8988T (cell line): ENCODE data around the gene TFF3.
"Not testable (repeated sequence)": the region's sequence is repeated elsewhere in the genome, so short reads cannot be mapped to it uniquely, and the experiment has no call there.

Experiments
- DNase-seq: peaks from one replicate; pipeline ENCODE4 v3.0.0; 2011

TFF3 gene

DNA sequence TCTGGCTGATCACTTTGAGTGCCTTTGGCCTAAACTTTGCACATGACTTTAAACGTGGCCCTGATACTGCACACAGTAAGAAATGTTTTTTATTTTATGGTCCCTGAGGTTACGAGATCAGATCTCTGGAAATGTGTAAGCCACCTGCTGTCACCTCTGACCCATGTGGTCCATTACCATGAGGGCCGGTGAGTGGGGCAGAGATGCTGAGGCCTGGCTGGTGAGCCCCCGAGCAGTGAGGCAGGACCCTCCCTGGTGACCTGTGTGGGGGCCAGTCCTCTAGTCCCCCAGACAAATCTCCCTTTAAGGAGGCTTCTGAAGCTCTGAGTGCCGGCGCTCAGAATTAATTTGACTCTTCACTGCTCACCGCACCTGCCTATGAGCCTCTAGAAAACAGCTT, 12.4 kb downstream of the TFF3 start:
- DNase-seq, result no peak

DNA sequence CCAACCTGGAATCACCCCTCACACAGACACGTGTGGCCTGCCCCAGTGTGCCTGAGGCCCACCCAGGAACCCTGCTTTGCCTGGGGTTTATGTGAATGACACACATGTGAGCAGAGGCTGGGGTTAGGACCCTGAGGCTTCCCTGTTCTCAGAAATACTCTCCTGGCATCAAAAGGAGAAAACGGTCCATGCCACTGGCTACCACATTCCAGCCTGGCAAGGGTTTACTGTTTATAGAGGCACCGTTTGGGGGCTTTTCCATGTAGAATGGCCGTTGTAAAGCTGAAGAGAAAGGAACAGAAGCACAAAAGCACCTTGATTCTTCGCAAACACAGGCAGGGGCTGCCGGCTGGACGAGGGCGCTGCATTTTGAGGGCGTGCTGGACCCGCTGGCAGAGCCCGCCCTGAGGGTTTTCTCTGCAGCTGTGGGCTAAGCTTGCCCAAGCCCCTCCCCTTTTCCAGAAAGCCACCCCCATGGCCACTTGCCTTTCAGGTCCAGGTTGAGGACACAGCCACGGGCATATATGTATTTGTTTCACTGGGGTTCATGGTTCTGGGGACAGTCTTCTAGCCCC, 13.0 kb downstream of the TFF3 start:
- no peak for DNase-seq

DNA sequence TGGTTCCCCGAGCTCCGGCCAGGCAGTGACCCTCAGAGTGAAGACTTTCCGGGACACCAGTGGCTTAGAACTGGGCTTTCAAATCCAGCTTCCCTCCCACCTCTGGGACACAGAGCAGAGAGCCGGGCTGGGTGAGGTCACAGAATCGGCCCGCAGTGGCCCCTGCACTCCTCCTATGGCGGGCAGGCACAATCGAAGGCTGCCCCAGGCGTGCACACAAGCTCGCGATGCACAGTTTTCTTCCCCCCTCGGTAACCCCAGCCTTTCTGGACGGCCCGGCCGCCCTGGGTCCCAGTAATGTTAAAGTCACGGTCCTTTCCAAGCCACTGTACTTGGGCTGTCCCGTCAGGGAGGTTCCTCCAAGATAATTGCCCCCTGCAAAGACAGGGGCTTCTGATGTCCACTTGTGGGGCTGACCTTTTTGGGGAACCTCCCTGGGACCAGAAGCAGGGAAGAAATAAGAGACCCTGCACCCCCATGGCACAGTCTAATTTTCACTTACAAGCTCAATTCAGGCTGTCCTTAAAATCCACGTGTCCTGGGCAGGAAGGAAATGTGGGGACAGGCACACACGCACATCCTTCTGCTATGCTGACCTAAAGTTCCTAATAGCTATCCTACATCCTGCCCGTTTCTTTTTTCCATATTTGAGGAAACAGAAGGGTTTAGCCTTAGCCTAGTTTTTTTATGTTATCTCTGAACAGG, 13.7 kb downstream of the TFF3 start:
- no peak for DNase-seq

- no peak for DNase-seq
Measured at GRCh38 chr21:42300956-42301355, 14.3 kb downstream of the TFF3 start.

DNA sequence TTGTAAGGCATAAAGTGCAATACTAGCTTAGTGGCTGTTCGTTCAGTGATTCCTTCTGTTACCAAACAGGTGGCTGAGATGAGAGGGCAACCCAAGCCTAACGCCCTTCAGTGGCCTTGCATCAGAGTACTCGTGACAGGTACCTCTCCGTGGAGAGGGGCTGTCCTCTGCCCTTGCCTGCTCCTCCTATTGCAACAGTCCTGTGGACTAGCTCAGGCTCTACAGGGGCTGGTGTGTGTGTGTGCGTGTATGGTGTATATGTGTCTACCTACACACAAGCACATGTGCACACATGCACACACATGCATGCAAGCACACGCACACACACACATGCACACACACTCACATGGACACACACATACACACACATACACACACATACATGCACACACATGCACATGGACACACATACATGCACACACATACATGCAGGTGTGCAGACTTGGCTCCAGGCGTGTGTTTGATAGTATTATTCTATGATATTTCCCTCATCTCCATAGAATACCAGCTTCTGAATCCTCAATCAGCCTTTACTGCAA, 15.1 kb downstream of the TFF3 start:
- DNase-seq, result no peak

DNA sequence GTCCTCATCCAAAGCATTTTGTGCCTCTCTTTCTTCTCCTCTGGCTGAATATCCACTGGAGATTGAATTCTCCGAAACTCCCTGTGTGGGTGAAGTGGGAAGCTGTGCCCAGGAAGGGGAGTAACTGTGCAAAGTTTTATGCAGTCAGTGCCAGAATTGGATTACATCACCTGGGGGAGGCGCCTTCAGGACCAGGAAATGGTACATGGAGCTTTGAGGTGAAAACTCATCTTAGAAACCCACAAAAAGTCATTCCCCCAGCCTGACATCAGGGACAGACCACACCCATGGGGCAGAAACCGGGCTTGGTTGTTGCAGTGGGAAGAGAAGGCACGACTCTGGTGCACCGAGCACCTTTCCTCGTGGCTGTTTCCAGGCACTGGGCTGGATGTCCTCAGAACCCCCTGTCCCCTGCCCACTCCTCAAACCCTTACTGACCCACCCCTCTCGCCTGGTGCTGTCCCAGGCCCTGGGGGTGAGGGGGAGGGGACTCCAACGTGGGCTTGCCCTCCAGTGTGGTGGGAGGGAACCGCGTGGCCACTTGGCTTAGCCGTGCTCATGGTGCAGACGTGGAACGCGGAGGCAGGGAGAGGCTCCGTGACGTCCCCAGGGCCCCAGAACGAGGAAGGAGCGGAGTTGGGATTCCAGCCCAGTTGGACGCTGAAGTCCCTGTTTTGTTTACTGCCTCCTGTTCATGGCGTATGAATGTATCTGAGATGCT, 15.7 kb downstream of the TFF3 start:
- no peak for DNase-seq

DNA sequence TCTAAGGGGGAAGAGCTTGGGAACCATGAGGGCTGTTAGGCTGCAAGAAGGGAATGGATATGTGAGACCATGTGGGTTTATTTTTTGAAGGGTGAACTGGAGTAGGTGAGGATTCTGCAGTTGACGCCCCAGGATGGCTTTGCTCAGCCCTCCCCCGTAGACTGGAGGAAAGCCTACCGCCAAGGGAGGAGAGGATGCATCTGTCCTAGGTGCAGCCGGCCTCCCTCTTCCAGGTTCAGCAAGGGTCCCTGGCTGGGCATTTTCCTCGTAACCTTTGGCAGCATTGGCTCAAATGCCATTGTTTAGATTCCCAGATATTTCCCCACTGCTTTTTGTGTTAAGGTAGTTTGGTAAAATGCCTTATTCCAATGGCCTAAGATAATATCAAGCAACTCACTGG, 16.6 kb downstream of the TFF3 start:
- DNase-seq, result no peak

GRCh38 chr21:42298237-42298636, 17.0 kb downstream of the TFF3 start:
- no peak for DNase-seq

- DNase-seq, result no peak
Measured at GRCh38 chr21:42297377-42297776, 17.8 kb downstream of the TFF3 start.

- no peak for DNase-seq
Measured at GRCh38 chr21:42296501-42296900, 18.7 kb downstream of the TFF3 start.

- DNase-seq, result no peak
Measured at GRCh38 chr21:42295845-42296244, 19.4 kb downstream of the TFF3 start.

GRCh38 chr21:42294273-42294880, 20.8 kb downstream of the TFF3 start:
- DNase-seq, result no peak

DNA sequence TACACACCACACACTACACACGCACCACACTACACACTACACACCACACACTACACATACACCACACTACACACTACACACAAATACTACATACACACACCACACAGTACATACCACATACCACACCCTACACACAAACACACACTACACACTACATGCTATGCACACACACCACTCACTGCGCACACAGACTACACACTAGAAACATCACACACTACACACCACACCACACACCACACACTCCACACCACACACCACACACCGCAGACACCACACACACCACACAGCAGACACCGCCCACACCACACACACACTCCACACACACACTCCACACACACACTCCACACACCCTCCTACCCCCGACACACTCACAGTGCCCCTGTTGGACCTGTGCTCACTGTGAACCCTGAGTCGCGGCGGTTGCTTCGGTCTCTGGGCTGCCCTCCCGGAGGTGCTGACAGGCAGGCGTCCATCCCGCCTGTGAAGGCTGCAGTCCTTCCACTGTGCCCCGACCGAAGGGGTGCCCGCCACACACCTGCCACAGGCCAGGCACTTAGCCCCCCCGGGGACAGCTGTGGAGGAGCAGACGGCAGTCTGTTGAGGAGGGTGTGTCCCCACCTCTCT, 21.4 kb downstream of the TFF3 start:
- DNase-seq, result no peak

GRCh38 chr21:42292563-42293142, 22.6 kb downstream of the TFF3 start:
- DNase-seq, result not testable (repeated sequence)

GRCh38 chr21:42291751-42292562, 23.3 kb downstream of the TFF3 start:
- DNase-seq, result no peak

DNA sequence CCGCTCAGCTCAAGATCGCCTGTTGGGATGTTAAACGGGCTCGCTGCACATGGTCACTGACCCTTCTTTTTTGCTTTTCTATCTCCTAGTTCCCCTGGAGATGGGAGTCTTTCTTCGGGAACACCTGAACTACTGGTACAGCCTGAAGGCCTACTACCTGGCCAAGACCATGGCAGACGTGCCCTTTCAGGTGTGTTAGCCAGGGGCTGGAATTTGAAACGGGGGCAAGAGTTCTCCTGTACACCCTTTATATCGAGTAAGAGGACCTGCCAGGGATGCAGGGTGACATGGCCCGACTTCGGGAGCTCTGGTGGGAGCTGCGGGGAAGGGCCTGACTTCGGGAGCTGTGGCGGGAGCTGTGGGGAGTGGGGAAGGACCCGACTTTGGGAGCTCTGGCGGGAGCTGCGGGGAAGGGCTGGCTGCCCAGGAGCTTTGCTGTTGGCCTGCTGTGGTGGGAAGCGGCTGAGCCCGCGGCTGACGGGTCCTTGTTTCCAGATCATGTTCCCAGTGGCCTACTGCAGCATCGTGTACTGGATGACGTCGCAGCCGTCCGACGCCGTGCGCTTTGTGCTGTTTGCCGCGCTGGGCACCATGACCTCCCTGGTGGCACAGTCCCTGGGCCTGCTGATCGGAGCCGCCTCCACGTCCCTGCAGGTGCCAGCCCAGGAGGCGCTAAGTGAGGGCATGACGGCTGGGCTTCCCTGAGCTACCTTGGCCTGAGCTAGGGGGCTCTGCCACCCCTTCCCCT, 24.0 kb downstream of the TFF3 start:
- DNase-seq, result no peak

GRCh38 chr21:42290505-42290904, 24.7 kb downstream of the TFF3 start:
- no peak for DNase-seq

- no peak for DNase-seq
Measured at GRCh38 chr21:42289926-42290325, 25.3 kb downstream of the TFF3 start.

- DNase-seq, result no peak
Measured at GRCh38 chr21:42288962-42289361, 26.2 kb downstream of the TFF3 start.

- DNase-seq, result no peak
Measured at GRCh38 chr21:42287193-42288083, 27.8 kb downstream of the TFF3 start.
